SU-DHL-6 (cell line): Measurements from ENCODE around the gene NCKAP5.

Experiments
- H2AFZ ChIP-seq: fragments of 200-600 bp; sonication (generic); 2 replicates; pipeline ENCODE4 v1.6.1; 2014; ENCODE audit warnings: low read depth, mild to moderate bottlenecking, moderate library complexity, mixed read lengths, antibody characterized with exemption, low read length; ENCODE audit not compliant: severe bottlenecking
- H3F3A ChIP-seq: fragments of 200-600 bp; shearing (Covaris generic); 2 replicates; pipeline ENCODE4 v1.6.0; 2016; ENCODE audit warnings: antibody characterized with exemption, mild to moderate bottlenecking; ENCODE audit not compliant: insufficient read depth
- H3K27ac ChIP-seq: fragments of 200-600 bp; sonication (generic); 2 replicates; pipeline ENCODE4 v1.5.1; 2016; ENCODE audit warnings: low read depth, mild to moderate bottlenecking, low read length, moderate library complexity, mixed read lengths
- H3K27me3 ChIP-seq: fragments of 200-600 bp; sonication (generic), shearing (Covaris generic); 2 replicates; pipeline ENCODE4 v1.6.0; 2014; ENCODE audit warnings: mild to moderate bottlenecking, low read length
- H3K36me3 ChIP-seq: fragments of 200-600 bp; sonication (generic); 2 replicates; pipeline ENCODE4 v1.6.1; 2014; ENCODE audit warnings: mild to moderate bottlenecking, low read length, mixed read lengths
- H3K4me2 ChIP-seq: fragments of 300-600, 200-600 bp; shearing (Covaris generic), sonication (generic); 2 replicates; pipeline ENCODE4 v1.6.0; 2014; ENCODE audit warnings: low read length, low read depth, mild to moderate bottlenecking; ENCODE audit not compliant: poor library complexity, severe bottlenecking
- H3K4me3 ChIP-seq: fragments of 200-600 bp; sonication (generic); 2 replicates; pipeline ENCODE4 v1.5.1; 2014; ENCODE audit warnings: antibody characterized with exemption, low read length, mild to moderate bottlenecking, mixed read lengths; ENCODE audit not compliant: insufficient read depth, poor library complexity, severe bottlenecking
- H3K79me2 ChIP-seq: fragments of 200-600 bp; sonication (generic); 2 replicates; pipeline ENCODE4 v1.6.1; 2014; ENCODE audit warnings: mild to moderate bottlenecking, low read length, moderate library complexity; ENCODE audit not compliant: insufficient read depth
- H3K9ac ChIP-seq: fragments of 200-600 bp; sonication (generic); 2 replicates; pipeline ENCODE4 v1.7.0; 2014; ENCODE audit warnings: mild to moderate bottlenecking, low read length
- H3K9me2 ChIP-seq: fragments of 200-600 bp; sonication (generic); replicated peaks from 2 replicates; pipeline ENCODE4 v1.6.1; 2014; ENCODE audit warnings: low read length; ENCODE audit not compliant: insufficient read depth
- H3K9me3 ChIP-seq: fragments of 200-600 bp; sonication (generic); 2 replicates; pipeline ENCODE4 v1.6.1; 2014; ENCODE audit warnings: low read length, mixed read lengths; ENCODE audit not compliant: insufficient read depth
- H4K20me1 ChIP-seq: fragments of 200-600 bp; sonication (generic); 2 replicates; pipeline ENCODE4 v1.6.1; 2014; ENCODE audit warnings: low read depth, mild to moderate bottlenecking, antibody characterized with exemption, low read length, moderate library complexity, mixed read lengths
- CTCF ChIP-seq: fragments of 200-600 bp; sonication (generic); IDR thresholded peaks from one replicate; pipeline ENCODE4 v1.5.1; 2017; ENCODE audit warnings: antibody characterized with exemption, mild to moderate bottlenecking, low read length, moderate library complexity; ENCODE audit not compliant: insufficient read depth, poor library complexity, severe bottlenecking
- EZH2phosphoT487 ChIP-seq: fragments of 200-600 bp; sonication (generic), shearing (Covaris generic); conservative IDR thresholded peaks from 2 replicates; pipeline ENCODE4 v1.6.1; 2018; ENCODE audit warnings: mild to moderate bottlenecking, antibody characterized with exemption, low read length, moderate library complexity, mixed read lengths

Gene NCKAP5

GRCh38 chr2:133252780-133253355, 315.4 kb downstream of the NCKAP5 start:
- Histone ChIP-seq H3K9me2 (no peaks in the 10 kb centered on the region), H3K27ac (no peak overlapping the region), H3K4me3 (no peak overlapping the region), H3K27me3 (no peaks in the 10 kb centered on the region), H4K20me1 (no peaks in the 10 kb centered on the region), H3K9ac (no peak overlapping the region), H2AFZ (no peak overlapping the region), H3K9me3 (no peaks in the 10 kb centered on the region), H3K79me2 (no peaks in the 10 kb centered on the region), H3F3A (no peaks in the 10 kb centered on the region), H3K36me3 (no peaks in the 10 kb centered on the region), H3K4me2 (no peak overlapping the region)
- TF ChIP-seq CTCF (no peak), EZH2phosphoT487 (no peak)

- Histone ChIP-seq H3K27ac (no peak overlapping the region), H2AFZ (no peak overlapping the region), H3K9ac (no peak overlapping the region), H3K4me3 (no peak overlapping the region), H3K27me3 (no peaks in the 10 kb centered on the region), H3K79me2 (no peaks in the 10 kb centered on the region), H3K36me3 (no peaks in the 10 kb centered on the region), H4K20me1 (no peaks in the 10 kb centered on the region), H3K9me3 (no peaks in the 10 kb centered on the region), H3F3A (no peaks in the 10 kb centered on the region), H3K9me2 (no peaks in the 10 kb centered on the region), H3K4me2 (no peak overlapping the region)
- TF ChIP-seq CTCF = no peak
- no peak for TF ChIP-seq EZH2phosphoT487
Measured at GRCh38 chr2:133249362-133249761, 318.9 kb downstream of the NCKAP5 start.

GRCh38 chr2:133248264-133248663, 320.0 kb downstream of the NCKAP5 start:
- Histone ChIP-seq H3K27me3 (no peaks in the 10 kb centered on the region), H3K27ac (no peak overlapping the region), H3K4me2 (no peak overlapping the region), H3K4me3 (no peak overlapping the region), H3K79me2 (no peaks in the 10 kb centered on the region), H3K9me3 (no peaks in the 10 kb centered on the region), H3K9me2 (no peaks in the 10 kb centered on the region), H3F3A (no peaks in the 10 kb centered on the region), H3K9ac (no peak overlapping the region), H4K20me1 (no peaks in the 10 kb centered on the region), H3K36me3 (no peaks in the 10 kb centered on the region), H2AFZ (peak overlapping the region; percentile 91)
- TF ChIP-seq CTCF (no peak), EZH2phosphoT487 (no peak)
